Left ventricle myocardium inferior (tissue), 1 donor: ENCODE measurements around the gene SCP2D1. TPM values are rescaled to one million over a fixed set of nuclear protein-coding genes. Genes with fewer than 3 reads are reported as not detected.

Experiments
- DNase-seq: peaks from one replicate; pipeline ENCODE4 v3.0.0-alpha.2; 2020
- H3K27ac ChIP-seq: fragments of 200-600 bp; replicated peaks from 2 replicates; pipeline ENCODE4 v1.8.0; 2021
- H3K27me3 ChIP-seq: fragments of 200-600 bp; 2 replicates; pipeline ENCODE4 v1.8.0; 2021; ENCODE audit warnings: low read depth
- H3K36me3 ChIP-seq: fragments of 200-600 bp; 2 replicates; pipeline ENCODE4 v1.8.0; 2021
- H3K4me1 ChIP-seq: fragments of 200-600 bp; 2 replicates; pipeline ENCODE4 v1.8.0; 2021
- H3K4me3 ChIP-seq: fragments of 200-600 bp; 2 replicates; pipeline ENCODE4 v1.8.0; 2021; ENCODE audit warnings: mild to moderate bottlenecking, moderate library complexity
- H3K9me3 ChIP-seq: fragments of 200-600 bp; replicated peaks from 2 replicates; pipeline ENCODE4 v1.8.0; 2021
- intact Hi-C: fragments of 100-400 bp; cut with micrococcal nuclease; formaldehyde crosslinking; loops from one replicate; pipeline ENCODE4 v1.11.0; 2022
- total RNA-seq: library from RNA; stranded (reverse); fragmentation: NEBNext Ultra II Directional; extraction: Animal tissue kit (Norgen Biotek cat#: 25700); gene quantifications from one replicate; pipeline ENCODE4 v1.2.1, GENCODE V29; 2021
- TF ChIP-seq, protein P1 (sequence below): fragments of 200-600 bp; IDR thresholded peaks from 2 replicates; pipeline ENCODE4 v1.8.0; 2021; ENCODE audit warnings: antibody characterized with exemption, mild to moderate bottlenecking, borderline replicate concordance
- donor health status: DM: no; HTN: yes; CAD: no; lungs with severe emphysema.

Gene SCP2D1
- total RNA-seq, 1 donor from 2014 or later = not detected

DNA sequence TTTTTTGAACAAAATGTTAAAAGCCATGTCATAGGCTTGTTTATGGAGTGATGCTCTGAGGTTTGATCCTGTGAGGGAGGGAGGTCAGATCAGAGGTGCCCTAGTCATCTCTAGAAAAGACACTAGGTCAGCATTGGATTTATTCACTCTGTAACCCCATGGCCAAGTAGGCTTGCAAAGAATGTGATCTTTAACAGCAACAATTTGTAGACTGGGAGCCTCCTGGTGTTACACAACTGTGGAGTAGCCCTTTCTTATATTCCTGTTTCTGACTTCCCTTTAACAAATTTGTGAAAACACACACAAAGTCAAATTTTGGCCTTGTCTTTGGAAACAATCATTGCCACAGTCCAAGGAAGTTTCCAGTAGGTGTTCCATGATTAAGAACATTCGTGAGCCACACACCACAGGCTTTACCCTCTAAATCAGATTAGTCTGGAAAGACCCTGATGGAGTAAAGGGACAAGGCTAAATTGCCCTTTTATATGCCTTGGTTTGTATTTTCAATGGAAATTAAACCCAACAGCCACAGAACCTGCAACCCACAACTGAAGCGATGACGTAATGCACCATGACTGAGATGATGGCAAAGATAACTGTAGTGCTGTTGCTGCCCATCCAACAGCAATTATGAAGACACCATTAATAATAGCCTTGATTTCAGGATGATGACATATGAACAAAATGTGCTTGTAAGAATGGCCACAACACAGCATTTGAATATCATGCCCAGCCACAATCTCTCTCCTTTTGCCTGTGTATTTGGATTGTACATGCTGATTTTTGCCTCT, 22.1 kb downstream of the SCP2D1 start:
- H3K4me1 ChIP-seq = no peaks in the 10 kb centered on the region
- H3K4me3 ChIP-seq = no peak overlapping the region
- no peaks in the 10 kb centered on the region for H3K36me3 ChIP-seq
- no peak for DNase-seq
- intact Hi-C loops = no loop called here
- no peaks in the 10 kb centered on the region for H3K9me3 ChIP-seq
- no peak overlapping the region for H3K27ac ChIP-seq
- TF ChIP-seq, protein P1, sequence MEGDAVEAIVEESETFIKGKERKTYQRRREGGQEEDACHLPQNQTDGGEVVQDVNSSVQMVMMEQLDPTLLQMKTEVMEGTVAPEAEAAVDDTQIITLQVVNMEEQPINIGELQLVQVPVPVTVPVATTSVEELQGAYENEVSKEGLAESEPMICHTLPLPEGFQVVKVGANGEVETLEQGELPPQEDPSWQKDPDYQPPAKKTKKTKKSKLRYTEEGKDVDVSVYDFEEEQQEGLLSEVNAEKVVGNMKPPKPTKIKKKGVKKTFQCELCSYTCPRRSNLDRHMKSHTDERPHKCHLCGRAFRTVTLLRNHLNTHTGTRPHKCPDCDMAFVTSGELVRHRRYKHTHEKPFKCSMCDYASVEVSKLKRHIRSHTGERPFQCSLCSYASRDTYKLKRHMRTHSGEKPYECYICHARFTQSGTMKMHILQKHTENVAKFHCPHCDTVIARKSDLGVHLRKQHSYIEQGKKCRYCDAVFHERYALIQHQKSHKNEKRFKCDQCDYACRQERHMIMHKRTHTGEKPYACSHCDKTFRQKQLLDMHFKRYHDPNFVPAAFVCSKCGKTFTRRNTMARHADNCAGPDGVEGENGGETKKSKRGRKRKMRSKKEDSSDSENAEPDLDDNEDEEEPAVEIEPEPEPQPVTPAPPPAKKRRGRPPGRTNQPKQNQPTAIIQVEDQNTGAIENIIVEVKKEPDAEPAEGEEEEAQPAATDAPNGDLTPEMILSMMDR = no peak
- no peaks in the 10 kb centered on the region for H3K27me3 ChIP-seq

DNA sequence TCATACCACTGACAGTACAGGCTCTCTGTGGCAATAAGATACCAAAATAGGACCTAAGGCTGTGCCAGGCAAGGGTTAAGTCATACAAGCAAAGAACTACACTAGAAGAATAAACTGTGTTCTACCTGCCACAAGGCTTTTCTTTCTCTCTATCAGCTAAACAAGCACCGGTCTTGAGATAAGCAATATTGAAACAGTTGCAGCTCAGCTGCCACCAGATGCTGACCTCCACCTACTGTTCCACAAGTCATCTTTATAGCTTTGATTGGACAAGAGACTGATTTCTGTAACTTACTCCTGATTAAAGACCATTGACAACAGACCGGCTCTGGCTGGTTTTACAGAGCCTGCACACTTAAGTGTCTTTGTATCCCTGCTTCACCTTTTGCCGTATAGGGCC, 24.1 kb downstream of the SCP2D1 start:
- TF ChIP-seq, protein P1 = no peak
- Histone ChIP-seq H3K36me3 (no peaks in the 10 kb centered on the region), H3K9me3 (no peaks in the 10 kb centered on the region), H3K4me1 (no peaks in the 10 kb centered on the region), H3K4me3 (no peak overlapping the region), H3K27ac (no peak overlapping the region), H3K27me3 (peaks cover 3% of the 10 kb centered on the region)
- intact Hi-C loops = no loop called here
- no peak for DNase-seq

DNA sequence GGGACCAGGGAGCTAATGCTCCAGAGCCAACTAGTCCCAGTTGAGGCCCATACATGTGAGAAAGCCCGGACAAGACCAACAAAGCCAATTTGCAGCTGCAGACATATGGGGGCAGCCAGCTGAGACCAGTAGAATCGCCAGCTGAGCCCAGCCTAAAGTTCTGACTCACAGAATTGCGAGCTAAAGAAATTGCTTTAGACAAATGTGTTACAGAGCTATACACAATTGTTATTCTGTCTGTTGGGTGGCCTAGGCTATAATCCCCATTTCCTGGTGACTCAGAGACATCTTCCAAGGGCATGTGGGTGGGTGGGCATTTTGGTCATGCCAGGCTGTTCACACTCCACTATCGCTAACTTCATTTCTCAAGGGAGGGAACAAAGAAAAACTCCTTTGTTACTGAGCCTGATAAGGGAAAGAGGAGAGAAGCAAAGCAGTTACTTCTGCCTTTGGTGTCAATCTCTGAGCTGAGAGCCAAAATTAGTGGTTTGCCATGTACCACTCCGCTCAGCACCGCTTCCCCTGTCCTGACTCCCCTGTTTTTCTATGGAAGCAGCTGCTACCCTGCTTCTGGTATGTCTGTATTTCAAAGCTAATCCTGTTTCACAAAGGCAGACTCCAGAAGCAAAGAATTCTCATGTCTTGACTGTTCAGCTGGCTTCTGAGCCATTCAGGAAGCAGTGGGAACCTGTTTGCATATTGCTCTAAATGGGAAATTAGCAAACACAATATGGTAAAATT, 26.1 kb downstream of the SCP2D1 start:
- no peak for DNase-seq
- Histone ChIP-seq H3K27me3 (peaks cover 3% of the 10 kb centered on the region), H3K4me1 (no peaks in the 10 kb centered on the region), H3K4me3 (no peak overlapping the region), H3K36me3 (no peaks in the 10 kb centered on the region), H3K9me3 (no peaks in the 10 kb centered on the region), H3K27ac (no peak overlapping the region)
- intact Hi-C loops = no loop called here
- TF ChIP-seq, protein P1 = no peak

DNA sequence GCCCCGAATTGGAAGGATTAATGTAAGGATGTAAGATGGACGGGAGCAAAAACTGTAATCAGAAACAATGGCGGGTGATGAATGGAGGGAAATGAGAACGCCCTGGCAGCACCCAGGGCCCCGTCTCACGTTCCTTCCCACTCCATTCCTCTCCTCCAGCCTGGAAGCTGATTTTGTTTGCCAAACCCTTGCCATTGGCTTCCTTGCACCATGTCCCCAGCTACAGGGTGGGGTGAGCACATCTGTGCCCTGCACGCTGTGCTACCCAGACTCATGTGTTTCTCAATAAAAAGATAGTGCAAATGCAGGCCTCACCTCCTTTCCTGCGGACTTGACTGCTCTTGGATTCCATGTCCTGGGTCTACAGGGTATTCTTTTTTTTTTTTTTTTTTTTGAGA, 26.7 kb downstream of the SCP2D1 start:
- Histone ChIP-seq H3K4me3 (no peak overlapping the region), H3K27me3 (peaks cover 3% of the 10 kb centered on the region), H3K4me1 (no peaks in the 10 kb centered on the region), H3K27ac (no peak overlapping the region), H3K36me3 (no peaks in the 10 kb centered on the region), H3K9me3 (no peaks in the 10 kb centered on the region)
- intact Hi-C loops = no loop called here
- no peak for DNase-seq
- TF ChIP-seq, protein P1 = no peak

DNA sequence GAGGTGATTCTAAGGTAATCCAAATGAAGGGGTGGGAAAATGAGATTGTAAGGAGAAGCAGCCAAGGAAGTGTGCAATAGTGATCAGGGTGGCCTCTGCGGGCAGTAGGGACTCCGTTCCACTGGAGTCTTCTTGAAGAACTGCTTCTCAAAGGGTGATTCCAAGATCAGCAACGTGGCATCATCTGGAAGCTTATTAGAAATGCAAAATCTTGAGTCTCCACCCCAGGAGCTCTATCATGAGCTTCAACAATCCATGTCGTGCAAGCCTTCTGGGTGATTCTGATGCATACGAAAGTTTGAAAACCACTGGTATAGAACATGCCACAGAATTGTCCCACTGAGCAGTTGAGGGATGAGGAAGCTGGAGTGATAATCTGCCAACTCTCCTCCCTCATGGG, 31.4 kb downstream of the SCP2D1 start:
- peaks cover 3% of the 10 kb centered on the region for H3K27me3 ChIP-seq
- no peak overlapping the region for H3K27ac ChIP-seq
- H3K4me1 ChIP-seq = no peaks in the 10 kb centered on the region
- no peaks in the 10 kb centered on the region for H3K36me3 ChIP-seq
- H3K9me3 ChIP-seq = no peaks in the 10 kb centered on the region
- TF ChIP-seq, protein P1 = no peak
- no peak overlapping the region for H3K4me3 ChIP-seq
- DNase-seq = no peak
- intact Hi-C loops = no loop called here
